IPS-15b (cell line): ENCODE data around the gene NT5C1A.

Experiments used
- H3K27me3 ChIP-seq: one replicate; pipeline ENCODE4 v1.6.1; 2013; ENCODE audit warnings: low read length; ENCODE audit not compliant: control insufficient read depth, insufficient read depth
- H3K36me3 ChIP-seq: one replicate; pipeline ENCODE4 v1.6.1; 2013; ENCODE audit warnings: low read length; ENCODE audit not compliant: control insufficient read depth, insufficient read depth
- H3K4me1 ChIP-seq: one replicate; pipeline ENCODE4 v1.6.1; 2013; ENCODE audit warnings: mild to moderate bottlenecking, low read length; ENCODE audit not compliant: control insufficient read depth, insufficient read depth
- H3K4me3 ChIP-seq: one replicate; pipeline ENCODE4 v1.5.1; 2013; ENCODE audit warnings: low read depth, low read length
- H3K9ac ChIP-seq: one replicate; pipeline ENCODE4 v1.6.1; 2013; ENCODE audit warnings: low read depth, mild to moderate bottlenecking, low read length
- H3K9me3 ChIP-seq: one replicate; pipeline ENCODE4 v1.6.1; 2013; ENCODE audit warnings: mild to moderate bottlenecking, low read length; ENCODE audit not compliant: control insufficient read depth, insufficient read depth

Gene NT5C1A

DNA sequence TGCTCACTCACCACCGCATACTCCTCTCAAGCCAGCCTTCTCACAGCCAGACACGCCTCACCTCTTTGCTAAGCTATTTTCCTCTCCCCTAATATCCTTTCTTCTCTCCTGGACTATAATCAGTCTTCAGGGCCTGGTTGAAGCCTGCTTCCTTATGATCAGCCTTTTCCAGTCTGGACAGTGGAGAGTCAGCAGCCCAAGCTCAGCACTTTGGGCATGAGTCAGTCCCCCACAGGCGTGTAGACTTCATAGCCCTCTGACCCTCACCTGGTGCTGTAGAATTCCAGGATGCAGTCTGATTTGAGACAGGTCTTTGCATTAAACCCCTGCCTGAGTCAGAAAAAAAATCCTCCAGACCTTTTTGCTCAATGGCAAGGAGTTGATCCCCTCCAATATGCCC is 16.8 kb upstream of the NT5C1A start:
- Histone ChIP-seq H3K4me3 (no peak overlapping the region), H3K9me3 (no peaks in the 10 kb centered on the region), H3K27me3 (peaks cover 92% of the 10 kb centered on the region), H3K9ac (no peak overlapping the region), H3K4me1 (no peaks in the 10 kb centered on the region), H3K36me3 (no peaks in the 10 kb centered on the region)

- peaks cover 92% of the 10 kb centered on the region for H3K27me3 ChIP-seq
- H3K36me3 ChIP-seq = no peaks in the 10 kb centered on the region
These were observed 15.3 kb upstream of the NT5C1A start for GRCh38 chr1:39687243-39687642.

DNA sequence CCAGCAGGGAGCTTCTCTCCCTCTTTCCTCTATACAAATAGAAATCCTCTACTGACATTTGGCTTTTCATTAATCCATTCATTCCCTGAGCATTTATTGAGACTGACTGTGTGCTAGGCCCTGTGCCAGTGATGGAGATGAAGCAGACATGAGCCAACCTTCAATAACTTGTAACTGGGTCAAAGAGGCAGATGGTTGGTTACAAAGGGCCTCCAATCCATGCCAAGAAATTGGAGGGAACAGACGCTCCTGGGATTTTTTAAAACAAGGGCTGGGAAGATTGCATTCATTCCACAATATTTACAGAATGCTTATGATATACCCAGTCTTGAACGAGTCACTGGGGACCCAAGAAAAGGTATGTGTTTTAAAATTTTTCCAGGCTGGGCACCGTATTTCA is 13.2 kb upstream of the NT5C1A start:
- no peaks in the 10 kb centered on the region for H3K9me3 ChIP-seq
- H3K4me1 ChIP-seq = no peaks in the 10 kb centered on the region
- no peaks in the 10 kb centered on the region for H3K36me3 ChIP-seq
- H3K4me3 ChIP-seq = no peak overlapping the region
- H3K27me3 ChIP-seq = peaks cover 95% of the 10 kb centered on the region
- no peak overlapping the region for H3K9ac ChIP-seq

More at GRCh38 chr1:39687243-39687642, 15.3 kb upstream of the NT5C1A start:
- H3K9ac ChIP-seq = no peak overlapping the region
- no peaks in the 10 kb centered on the region for H3K9me3 ChIP-seq
- no peak overlapping the region for H3K4me3 ChIP-seq
- no peaks in the 10 kb centered on the region for H3K4me1 ChIP-seq

DNA sequence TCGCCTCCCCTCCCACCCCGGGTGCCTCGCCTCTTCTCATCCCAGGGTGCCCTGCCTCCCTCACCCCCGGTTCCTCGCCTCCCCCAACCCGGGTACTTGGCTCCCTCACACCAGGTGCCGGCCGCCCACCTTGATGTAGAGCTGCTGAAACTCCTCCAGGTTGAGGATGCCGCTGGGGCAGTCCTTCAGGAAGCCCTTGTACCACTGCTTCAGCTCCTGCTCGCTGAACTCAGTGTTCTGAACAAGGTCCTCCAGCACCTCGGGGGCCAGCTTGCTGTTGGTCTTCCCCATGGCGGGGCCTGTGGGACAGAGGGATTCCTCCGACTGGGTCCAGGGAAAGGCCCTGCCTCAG is 12.4 kb upstream of the NT5C1A start:
- no peaks in the 10 kb centered on the region for H3K9me3 ChIP-seq
- H3K4me3 ChIP-seq = no peak overlapping the region
- no peaks in the 10 kb centered on the region for H3K4me1 ChIP-seq
- peaks cover 95% of the 10 kb centered on the region for H3K27me3 ChIP-seq
- H3K9ac ChIP-seq = no peak overlapping the region
- H3K36me3 ChIP-seq = no peaks in the 10 kb centered on the region

DNA sequence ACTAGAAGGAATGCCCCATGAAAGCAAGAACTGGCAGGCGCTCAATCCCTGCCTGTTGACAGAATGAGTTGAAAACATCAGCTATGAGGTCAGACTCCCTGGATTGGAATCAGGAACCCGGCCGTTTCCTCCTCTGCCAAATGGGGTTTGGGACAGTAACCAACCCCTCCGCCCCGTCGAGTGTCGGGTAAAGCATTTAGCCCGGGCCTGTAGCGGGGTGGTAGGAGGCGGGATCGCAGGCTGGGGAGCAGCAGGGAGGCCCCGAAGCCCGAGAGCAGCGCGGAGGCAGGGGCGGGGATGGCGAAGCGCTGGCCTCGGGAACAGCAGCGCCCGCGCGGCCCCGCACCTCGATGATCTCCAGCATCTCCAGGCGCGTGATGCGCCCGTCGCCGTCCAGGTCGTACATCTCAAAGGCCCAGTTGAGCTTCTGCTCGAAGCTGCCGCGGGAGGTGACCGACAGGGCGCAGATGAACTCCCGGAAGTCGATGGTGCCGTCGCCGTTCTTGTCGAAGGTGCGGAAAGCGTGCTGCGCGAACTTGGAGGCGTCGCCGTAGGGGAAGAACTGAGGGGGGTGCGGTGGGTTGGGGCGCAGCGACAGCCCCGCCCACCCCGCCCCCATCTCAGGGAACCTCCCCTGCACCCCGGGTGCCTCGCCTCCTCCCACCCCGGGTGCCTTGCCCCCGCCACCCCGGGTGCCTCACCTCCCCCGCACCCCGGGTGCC is 11.8 kb upstream of the NT5C1A start:
- no peaks in the 10 kb centered on the region for H3K9me3 ChIP-seq
- no peak overlapping the region for H3K9ac ChIP-seq
- H3K4me1 ChIP-seq = no peaks in the 10 kb centered on the region
- H3K36me3 ChIP-seq = no peaks in the 10 kb centered on the region
- H3K4me3 ChIP-seq = peak overlapping the region; percentile 41
- peaks cover 95% of the 10 kb centered on the region for H3K27me3 ChIP-seq

DNA sequence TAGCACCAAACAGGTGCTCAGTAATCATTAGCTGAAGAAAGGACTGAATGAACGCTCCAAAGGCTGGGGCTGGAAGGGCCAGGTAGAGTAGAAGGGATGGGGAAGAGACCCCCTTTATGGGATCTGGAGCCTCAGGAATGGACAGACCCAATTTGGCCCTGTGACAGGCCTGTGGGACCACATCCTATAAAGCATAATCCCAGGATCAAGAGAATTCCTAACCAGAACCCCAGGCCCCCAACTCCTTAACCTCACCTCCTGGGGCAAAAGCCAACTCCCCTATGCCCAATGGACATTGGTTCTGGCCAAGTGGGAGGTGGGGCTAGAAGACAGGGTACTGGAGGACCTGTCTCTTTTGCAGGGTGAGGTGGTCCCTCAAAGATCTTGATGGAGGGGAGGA is 10.1 kb upstream of the NT5C1A start:
- H3K27me3 ChIP-seq = peaks cover 94% of the 10 kb centered on the region

GRCh38 chr1:39681294-39681693 is 9.4 kb upstream of the NT5C1A start:
- H3K4me1 ChIP-seq = no peaks in the 10 kb centered on the region
- no peak overlapping the region for H3K9ac ChIP-seq
- no peaks in the 10 kb centered on the region for H3K36me3 ChIP-seq
- H3K9me3 ChIP-seq = no peaks in the 10 kb centered on the region
- H3K4me3 ChIP-seq = no peak overlapping the region
- peaks cover 94% of the 10 kb centered on the region for H3K27me3 ChIP-seq

More for the DNA sequence above, 10.1 kb upstream of the NT5C1A start:
- no peak overlapping the region for H3K4me3 ChIP-seq
- H3K9ac ChIP-seq = no peak overlapping the region
- H3K9me3 ChIP-seq = no peaks in the 10 kb centered on the region
- no peaks in the 10 kb centered on the region for H3K4me1 ChIP-seq
- H3K36me3 ChIP-seq = no peaks in the 10 kb centered on the region

GRCh38 chr1:39680751-39681150 is 8.8 kb upstream of the NT5C1A start:
- H3K4me1 ChIP-seq = no peaks in the 10 kb centered on the region
- H3K27me3 ChIP-seq = peaks cover 96% of the 10 kb centered on the region
- no peaks in the 10 kb centered on the region for H3K36me3 ChIP-seq
- no peak overlapping the region for H3K9ac ChIP-seq
- H3K4me3 ChIP-seq = no peak overlapping the region
- H3K9me3 ChIP-seq = no peaks in the 10 kb centered on the region

GRCh38 chr1:39679821-39680220 is 7.9 kb upstream of the NT5C1A start:
- H3K9ac ChIP-seq = no peak overlapping the region
- peaks cover 96% of the 10 kb centered on the region for H3K27me3 ChIP-seq
- H3K36me3 ChIP-seq = no peaks in the 10 kb centered on the region
- no peak overlapping the region for H3K4me3 ChIP-seq
- H3K9me3 ChIP-seq = no peaks in the 10 kb centered on the region
- H3K4me1 ChIP-seq = no peaks in the 10 kb centered on the region

DNA sequence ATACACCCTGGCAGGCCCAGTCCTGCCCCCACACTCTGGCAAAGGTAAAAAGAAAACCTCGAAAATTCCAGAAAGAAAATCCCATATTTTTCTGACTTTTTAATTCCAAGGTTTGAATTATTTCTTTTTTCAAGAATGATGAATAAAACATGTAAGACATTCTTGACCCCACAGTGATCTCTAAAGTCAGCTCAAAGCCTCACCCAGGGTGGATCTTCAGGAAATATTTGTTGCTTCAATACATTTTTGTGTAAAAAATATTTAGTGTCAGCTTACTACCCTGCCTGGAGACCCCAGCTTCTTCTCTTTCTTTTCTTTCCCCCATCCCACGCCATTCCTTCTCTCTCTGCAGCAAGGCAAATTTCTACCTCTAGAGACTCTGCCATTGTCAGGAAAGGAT is 7.0 kb upstream of the NT5C1A start:
- Histone ChIP-seq H3K27me3 (peaks cover 97% of the 10 kb centered on the region), H3K4me3 (no peak overlapping the region), H3K9me3 (no peaks in the 10 kb centered on the region), H3K36me3 (no peaks in the 10 kb centered on the region), H3K4me1 (no peaks in the 10 kb centered on the region), H3K9ac (no peak overlapping the region)

DNA sequence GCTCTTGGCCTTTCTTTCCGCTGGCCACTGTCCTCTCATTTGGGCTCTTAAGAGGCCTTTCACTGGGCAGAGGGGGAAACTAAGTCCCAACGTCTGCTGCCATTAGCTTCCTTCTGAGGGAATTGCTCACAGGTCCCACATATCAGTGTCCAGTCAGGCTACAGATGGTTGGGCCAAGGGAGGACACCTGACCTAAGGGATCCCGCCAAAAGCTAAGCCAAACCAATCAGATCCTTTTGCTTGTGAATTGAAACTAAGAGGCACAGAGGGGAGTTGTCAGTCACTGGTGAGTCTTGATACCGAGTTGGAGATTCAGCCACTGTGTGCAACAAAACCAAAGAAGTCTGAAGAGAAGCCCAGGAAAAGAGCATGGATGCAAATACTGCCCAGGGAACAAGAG is 5.7 kb upstream of the NT5C1A start:
- no peak overlapping the region for H3K9ac ChIP-seq
- H3K27me3 ChIP-seq = peaks cover 97% of the 10 kb centered on the region
- no peaks in the 10 kb centered on the region for H3K4me1 ChIP-seq
- no peaks in the 10 kb centered on the region for H3K9me3 ChIP-seq
- no peaks in the 10 kb centered on the region for H3K36me3 ChIP-seq
- H3K4me3 ChIP-seq = no peak overlapping the region

DNA sequence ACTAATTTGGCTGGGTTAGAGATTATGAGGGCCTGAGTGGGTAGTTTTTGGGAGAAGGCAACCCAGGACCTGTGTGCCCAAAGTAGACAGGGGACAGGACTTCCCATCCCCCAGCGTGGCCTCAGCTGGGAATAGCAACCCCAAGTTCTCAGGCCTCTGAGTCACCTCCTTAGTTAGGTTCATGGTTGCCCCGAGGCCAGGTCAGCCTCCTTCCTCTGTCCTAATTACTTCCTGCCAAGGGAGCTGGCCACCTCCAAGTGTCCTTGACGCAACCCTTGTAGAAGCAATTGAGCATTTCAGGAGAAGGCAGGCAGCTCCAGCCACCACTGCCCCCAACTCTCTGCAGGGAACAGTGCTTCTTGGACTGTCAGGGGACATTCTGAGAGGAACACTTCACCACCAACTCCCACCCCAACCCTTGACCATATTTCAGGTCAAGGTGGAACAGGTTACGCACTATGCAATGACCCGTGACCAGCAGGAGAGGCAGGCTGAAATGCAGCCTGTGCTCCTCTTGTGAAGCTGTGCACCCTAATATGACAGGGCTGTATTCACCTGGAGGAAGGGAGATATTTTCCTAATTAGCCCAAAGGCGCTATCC is 5.1 kb upstream of the NT5C1A start:
- H3K9me3 ChIP-seq = no peaks in the 10 kb centered on the region
- no peak overlapping the region for H3K9ac ChIP-seq
- no peak overlapping the region for H3K4me3 ChIP-seq
- peaks cover 2% of the 10 kb centered on the region for H3K4me1 ChIP-seq
- peaks cover 97% of the 10 kb centered on the region for H3K27me3 ChIP-seq
- no peaks in the 10 kb centered on the region for H3K36me3 ChIP-seq
